SIG-M5 treated with dmso at 0.1 percent for 504 hours (cell line): Measurements from ENCODE around the gene CCDC92B.
"Not testable (repeated sequence)": the region's sequence is repeated elsewhere in the genome, so short reads cannot be mapped to it uniquely, and the experiment has no call there.

Experiments
- DNase-seq: peaks from one replicate; lab custom pipeline; 2025; ENCODE audit not compliant: unreplicated experiment; lab: John Stamatoyannopoulos, UW

The CCDC92B gene

DNA sequence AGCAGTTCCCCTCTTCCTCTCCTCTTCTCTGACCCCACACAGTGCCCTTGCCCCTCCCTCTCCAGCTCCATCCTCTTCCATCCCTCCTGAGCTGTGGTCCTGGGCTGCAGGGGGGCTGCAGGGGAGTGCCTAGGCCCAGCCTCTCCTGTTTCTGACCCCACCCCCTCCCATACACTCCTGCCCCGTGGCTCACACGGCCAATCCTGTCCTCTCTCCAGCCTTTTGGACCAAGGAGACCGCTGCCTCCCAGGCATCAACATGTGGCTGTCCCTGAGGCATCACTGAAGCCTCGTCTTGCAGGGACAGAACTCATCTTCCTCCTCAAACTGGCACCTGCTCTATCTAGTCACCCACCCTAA is 44.6 kb downstream of the CCDC92B start:
- no peak for DNase-seq

DNA sequence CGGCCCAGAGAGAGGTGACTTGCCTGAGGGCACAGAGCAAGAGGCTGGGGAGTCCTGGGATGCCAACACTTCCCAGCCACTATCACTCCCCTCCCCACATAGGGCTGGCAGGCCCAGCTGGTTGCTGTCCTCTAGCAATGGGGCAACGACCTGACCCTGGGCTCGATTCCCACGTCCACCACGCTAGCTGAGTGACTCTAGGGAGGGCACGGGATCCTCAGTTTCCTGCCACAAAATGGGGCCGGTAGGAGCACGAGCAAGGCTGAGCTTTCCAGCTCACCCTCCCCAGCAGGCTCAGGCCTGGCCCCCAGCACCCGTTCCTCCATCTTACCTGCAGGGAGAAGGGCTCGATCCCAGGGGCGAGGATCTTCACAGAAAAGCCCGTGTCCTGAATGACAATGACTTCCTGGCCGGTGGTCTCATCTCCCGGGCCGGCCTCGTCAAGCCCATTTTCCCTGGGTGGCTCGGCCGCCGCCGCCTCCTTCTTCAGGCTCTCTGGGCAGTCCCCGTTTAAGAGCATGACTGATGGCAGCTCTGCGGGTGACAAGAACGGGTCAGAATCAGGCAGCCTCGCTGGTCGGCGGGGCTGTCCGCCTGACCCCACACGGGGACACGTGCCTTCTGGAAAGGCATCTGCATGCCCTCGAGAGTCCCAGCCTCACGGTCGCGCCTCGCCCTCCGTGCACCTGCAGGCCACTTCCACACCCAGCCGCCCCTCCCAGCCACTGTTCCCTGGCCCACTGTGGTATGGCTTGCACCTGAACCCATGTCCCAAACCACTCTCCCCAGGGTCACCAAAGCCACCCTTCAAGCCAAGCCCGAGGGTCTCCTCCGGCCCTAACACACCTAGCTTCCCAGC is 45.2 kb downstream of the CCDC92B start:
- no peak for DNase-seq

DNA sequence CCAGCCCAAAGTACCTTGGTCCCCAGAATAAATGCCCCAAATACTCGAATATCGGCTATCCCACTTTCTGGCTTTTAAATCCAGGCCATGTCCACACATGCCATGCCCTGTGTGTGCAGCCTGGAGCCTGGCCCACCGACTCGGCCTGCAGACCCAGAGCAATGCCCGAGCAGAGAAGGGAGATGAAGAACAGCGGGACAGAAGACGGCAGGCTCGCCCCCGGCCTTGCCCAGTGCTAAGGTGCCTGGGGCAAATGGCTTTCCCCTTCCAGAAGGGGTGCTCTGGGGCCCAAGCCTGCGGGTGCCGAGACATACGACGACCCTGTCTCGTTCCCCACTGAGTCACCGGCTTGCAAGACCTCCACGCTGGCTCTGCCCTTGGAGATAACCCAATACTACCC is 45.8 kb downstream of the CCDC92B start:
- no peak for DNase-seq

DNA sequence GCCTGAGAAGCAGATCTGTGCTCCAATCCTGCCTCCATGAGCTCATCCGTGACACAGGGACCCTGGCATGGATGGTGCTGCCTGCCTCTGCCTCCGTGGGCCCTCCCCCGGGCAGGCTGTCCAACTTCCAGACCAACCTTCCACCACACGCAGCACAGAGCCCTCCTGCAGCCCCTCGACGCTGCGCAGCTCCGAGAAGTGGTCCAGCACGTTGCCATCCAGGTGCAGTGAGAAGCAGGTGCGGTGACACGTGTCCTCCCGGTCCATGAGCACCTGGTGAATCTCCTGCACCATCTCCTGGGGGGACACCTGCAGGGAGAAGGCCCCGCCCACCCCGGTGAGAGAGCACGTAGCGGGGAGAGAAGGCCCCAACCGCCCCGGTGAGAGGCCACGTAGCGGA is 46.3 kb downstream of the CCDC92B start:
- DNase-seq: no peak

DNA sequence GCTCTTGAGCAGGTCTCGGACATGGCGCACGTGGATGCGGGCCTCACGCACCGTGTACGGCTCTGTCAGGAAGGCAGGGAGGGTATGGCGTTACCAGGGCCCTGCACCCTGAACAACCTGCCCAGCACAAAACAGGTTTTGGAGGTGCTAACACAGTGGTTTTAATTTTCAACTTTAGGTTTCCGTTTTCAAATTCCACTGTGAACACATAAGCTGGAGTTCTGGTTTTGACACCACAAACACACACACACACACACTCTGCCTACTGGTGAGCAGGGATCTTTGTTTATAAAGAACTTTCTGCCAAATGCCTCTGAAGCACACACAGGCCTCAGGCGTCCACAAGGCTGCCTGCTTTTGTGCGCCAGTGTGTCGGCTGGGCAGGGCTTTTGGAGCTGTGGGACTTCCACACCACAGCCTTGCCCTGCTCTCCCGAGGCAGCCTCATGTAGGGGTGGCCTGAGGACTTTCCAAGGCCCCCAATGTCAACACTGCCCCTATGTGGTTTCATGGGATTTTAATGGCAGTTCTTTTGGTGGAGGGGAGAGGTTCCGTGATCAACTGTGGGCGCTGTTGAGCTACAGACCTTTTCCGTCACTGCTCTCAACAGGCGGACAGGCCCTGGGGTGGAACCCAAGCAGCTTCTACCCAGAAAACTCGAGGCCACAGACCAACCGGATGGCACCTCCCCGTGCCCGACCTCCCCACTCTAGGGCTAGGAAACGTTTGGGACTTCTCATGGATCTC is 47.3 kb downstream of the CCDC92B start:
- DNase-seq: no peak

DNA sequence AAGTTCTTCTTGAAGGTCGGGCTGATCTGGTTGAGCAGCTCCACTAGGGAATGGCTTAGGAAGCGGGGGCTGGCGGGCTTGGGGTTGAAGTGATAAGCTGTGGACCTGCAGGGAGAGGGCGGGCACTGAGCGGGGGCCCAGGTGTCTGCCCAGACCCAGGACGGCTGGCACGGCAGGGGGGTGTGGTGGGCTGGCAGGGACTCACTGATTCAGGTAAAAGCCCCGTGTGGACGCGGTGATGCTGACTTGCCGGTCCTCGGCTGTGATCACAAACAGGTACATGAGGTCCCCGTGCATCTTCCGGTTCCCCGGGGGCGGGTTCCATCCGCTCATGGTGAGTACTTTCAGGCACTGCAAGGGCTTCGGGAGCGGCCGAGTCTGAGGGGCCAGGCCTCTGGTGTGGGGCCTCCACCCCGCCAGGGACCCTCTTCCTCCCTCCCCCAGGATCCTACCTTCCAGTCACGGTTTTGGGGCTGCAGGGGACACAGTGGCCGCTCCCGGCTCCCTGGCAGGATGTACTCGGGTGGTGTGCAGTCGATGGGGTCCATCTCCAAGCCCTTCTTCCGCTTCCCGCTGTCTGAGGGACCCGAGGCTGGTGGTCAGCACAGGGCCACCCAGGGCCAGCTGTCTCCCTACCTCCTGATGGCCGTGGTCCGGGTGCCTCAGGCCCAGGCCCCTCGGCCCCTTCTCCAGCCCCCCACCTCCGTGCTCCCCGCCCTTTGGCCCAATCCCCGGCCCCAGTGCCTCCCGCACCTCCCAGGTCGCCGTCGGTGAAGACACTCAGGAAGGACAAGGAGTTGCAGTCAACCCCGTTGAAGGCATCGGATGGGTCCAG is 48.1 kb downstream of the CCDC92B start:
- no peak for DNase-seq

DNA sequence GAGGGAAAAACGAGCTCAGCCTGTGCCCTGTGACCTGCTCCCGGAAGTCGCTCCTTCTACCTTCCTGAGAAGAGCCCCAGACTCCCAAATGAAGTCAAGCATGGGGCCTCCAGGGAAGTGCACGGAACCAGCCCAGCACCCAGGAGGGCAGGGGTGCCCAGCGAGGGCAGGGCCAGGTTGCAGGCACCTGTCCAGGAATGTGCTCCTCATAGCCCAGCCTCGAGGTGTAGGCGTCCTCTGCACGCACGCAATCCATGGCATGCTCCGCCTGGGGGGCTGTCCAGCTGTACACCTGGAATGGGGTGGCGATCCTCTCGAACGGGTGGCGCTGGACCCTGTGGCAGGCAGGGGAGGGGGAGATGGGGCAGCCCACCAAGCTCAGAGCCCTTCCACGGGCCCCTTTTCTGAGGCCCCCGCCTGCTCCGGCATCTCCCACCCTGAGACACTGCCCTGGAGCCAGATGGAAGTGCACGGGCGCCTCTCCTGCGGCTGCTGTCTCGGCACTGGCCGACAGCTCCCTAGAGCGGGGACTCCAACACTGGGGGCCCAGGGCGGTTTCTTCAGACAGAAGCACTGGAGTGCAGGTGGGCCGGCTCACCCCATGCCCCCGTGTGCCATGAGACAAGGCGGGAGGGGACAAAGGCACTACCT is 48.8 kb downstream of the CCDC92B start:
- DNase-seq: peak; percentile 56

DNA sequence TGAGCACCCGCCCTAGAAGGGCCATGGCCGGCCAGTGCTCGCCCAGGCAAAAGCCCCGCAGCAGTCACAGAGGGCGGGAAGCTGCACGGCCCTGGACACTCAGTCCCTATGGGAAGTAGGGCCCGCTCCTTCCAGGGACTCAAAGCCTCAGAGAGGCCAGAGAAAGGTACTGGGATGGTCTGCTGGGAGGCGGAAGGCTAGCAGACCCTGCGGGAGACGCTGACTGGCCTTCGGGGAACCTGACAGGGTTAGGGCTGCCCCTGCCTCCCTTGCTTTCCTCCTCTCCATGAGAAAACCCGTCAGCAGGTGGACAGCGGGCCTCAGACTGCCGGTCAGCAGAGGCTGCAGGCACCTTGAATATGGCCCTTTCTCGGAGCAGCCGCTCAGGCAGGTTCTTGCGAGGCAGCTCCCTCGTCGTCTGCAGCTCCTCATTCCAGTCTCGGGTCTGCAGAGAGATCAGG is 49.4 kb downstream of the CCDC92B start:
- DNase-seq: no peak

DNA sequence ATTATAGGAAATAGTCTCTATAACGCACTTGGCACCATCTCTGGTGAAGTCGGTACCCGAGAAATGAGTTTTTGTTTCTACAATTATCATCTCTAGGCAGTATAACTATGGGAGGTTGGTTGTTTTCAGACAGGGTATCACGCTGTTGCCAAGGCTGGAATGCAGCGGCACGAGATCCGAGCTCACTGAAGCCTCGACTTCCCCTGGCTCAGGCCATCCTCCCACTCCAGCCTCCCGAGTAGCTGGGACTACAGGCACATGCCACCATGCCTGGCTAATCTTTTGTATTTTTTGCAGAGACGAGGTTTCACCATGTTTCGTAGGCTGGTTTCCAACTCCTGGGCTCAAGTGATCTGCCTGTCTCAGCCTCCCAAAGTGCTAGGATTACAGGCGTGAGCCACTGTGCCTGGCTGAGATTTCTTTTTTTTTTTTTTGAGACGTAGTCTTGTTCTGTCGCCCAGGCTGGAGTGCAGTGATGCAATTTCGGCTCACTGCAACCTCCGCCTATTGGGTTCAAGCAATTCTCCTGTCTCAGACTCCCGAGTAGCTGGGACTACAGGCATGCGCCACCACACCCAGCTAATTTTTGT is 50.1 kb downstream of the CCDC92B start:
- not testable (repeated sequence) for DNase-seq

DNA sequence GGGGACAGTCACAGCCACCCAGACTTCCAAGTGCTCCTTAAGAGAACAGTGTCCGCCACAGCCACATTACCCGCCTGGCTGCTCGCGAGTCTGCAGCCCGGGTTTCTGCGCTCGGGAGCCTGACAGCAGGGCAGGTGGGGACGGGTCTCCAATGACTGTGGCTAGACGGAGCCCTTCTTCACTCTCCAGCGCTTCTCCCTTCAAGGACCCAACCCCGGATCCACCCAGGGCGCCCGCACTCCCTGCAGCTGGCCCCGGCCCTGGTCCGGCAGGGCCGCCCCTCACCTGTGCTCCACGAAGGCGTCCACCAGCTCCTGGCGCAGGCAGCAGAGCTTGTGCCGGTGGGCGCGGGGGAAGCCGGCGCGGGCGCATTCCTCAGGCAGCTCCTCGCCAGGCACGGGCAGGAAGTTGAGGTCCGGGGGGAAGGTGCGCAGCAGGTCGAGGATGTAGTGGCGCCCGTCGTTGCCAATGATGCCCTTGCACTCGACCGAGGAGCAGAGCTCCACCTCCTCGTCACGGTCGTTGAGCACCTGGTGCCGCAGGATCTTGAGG is 51.8 kb downstream of the CCDC92B start:
- DNase-seq: no peak

DNA sequence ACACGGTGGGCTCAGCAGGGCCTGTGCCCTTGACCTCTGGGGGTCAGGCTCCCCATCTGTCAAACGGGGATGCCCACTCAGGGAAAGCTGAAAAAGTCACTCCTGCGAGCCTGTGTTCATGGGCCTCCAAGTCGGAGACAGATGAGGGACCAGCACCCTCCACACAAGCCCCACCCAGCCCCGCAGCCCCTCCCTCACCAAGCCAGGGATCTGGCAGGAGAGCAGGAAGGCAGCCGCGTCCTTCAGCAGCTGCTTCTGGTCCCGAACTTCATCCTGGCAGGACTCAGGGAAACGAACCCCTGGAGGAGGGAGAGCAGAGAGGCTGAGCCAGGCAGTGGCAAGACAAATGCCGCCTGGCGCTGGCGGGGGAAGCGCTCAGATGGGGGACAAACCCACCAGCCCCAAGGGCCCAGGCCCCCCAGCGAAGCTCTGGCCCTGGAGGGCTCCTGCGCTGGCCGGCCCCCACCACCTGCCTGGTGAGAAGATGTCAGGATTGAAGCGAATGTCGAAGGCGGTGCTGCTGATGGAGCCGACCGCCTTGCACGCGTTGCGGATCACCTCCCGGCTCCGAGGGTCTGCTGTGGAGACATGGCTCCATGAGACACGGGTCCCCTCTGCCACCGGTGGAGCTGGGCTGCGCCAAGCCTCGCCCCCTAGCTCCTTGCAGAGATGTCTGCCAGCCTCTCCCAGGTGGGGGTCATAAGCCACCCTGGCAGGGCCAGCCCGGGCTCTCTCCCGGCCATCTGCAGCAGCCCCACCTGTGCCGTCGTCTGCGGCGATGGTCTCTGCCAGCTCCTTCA is 53.3 kb downstream of the CCDC92B start:
- no peak for DNase-seq

DNA sequence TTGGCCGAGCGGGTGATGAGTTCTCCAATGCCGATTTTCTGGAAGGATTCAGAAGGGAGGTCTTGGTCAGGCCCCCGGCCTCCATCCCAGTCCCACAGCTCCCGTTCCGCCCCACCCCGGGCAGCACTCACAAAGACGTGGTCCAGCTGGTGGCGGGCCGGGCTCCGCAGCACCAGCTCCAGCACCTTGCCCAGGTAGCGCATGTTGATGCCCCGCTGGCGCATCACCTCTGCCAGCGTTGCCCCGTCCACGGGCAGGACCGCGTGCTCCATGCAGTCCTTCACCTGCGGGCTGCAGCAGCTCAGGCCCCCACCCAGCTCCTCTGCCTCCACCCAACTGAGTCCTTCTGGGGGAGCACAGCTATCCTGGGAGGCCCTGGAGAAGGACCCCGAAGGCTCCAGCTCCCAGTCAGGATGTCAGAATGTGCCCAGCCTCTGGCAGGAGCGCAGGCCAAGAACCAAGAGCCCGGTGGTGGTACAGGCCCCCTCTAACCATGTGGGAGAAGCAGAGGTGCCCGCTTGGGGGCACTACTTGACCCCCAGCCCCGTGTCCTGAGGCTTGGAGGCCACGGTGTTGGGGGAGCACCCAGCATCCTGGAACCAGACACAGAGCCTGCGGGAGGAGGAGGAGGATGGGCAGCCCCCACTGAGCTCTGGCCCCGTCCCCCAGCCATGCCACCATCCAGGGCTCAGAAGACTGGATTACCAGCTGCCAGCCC is 54.0 kb downstream of the CCDC92B start:
- no peak for DNase-seq

DNA sequence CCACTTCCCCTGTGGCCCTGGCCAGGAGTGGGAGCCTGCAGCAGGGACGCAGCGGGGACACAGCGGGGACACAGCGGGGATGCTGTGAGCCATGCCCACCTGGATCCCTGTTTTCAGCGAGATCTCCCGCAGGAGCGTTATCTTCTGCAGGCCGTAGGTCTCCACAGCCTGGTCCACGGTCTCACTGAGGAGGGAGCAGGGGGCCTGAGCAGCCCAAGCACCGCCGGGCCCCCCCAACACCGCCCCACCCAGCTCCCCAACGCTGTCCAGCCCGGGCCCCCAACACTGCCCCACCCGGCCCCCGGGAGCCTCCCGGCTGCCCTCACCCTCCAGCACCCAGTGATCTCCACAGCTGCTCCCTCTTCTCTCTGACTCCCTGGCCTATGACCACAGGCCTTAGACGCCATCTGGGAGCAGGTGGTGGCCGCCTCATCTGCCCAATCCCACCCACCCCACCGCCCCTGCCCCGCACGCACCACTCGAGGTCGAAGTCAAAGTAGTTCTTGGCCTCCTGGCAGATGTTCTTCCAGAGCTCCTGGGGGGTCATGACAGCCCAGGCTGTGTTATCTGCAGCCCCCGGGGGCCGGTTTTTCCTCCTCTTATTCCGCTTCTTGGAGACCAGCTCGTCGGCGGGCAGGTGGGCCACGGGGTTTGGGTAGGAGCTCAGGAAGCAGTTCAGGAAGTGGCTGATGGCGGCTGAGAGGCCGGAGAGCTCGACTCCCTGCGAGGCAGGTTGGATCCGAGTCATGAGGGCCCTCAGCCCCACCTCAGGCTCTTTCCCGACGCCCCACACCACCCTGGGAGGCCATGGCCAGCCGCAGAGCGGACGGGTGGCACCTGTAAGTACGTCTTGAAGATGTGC is 54.8 kb downstream of the CCDC92B start:
- DNase-seq: no peak

DNA sequence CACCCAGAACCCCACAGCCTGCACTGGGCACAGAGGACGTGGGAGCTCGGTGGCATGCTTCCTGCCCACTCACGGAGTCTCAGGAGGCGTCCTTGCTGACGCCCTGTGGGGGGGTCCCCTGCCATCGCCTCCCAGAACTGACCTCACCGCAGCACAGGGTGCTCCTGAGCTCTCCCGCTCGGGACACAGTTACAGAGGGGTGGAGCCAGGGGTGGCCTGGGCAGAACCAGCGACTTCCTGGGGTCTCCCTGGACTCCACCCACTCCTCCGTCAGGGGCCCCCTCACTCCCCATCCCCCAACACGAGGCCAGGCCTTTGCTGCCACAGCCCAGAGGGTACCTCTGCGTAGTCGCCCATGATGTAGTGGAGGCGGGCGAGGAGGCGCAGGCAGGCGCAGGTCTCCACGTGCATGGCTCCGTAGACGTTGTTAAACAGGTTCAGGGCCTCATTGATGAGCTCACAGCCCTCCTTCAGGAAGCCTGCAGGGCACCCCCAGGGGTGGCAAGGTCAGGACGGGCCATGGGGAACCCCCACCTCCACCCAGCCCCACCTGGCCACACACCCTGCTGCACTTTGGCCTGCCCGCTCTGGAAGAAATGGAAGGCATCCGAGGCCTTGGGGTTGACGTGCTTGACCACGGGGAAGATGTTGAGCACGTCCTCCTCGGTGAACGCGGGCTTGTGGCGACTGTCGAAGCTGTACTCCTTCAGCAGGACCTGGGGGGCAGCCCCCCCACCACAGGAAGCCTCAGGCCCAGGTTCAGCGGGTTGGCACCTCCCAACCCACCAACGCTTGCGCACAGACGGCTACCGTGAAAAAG is 55.7 kb downstream of the CCDC92B start:
- no peak for DNase-seq

DNA sequence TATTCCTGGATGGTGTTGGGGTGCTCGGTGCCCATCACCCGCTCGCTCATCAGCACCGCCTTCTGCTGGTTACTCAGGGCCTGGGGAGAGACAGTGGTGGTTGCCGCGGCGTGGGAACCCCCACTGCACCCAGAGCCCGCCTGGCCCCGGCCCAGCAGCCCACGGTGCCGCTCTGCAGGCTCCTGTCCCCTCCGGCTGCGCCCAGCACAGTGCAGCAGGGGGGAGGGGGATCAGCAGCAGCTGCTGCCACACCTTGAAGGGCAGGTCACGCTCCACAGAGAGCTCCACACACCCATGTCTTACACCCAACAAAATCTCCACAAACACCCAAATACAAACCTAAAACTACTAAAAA is 56.7 kb downstream of the CCDC92B start:
- no peak for DNase-seq

DNA sequence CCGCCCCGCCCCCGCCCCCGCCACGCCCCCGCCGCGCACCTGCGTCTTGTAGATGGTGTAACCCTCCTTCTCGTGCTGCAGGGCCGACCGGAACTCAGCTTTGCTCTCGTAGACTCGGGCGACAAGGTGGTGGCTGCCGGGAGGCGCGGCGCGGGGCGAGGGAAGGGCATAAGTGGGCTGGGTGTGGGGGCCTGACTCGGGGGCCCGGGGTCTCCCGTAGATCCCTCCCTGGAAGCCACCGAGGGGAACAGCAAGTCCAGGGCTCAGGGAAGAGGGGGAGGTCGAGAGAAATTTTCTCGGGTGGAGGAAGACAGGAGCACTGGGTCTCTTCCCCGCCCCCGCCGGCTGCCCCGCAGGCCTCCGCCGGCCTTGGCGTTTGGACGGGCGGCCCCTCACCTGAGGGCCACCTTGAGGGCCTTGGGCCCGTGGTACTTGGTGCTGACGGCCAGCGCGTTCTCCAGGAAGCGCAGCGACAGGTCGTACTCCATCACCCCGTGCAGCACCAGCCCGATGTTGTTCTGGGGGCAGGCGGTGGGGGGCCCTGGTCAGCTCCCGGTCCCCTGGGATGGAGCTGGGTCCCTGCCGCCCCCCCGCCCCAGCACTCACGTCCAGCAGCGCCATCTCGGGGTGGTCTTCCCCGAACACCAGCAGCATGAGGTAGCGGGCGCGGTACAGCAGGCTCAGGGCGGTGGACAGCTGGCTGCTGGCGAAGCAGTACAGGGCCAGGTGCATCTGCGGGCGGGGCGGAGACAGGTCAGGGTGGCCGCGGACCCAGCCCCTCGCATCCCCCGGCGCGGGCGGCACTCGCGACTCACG is 57.3 kb downstream of the CCDC92B start:
- no peak for DNase-seq
